HG02938 (cell line): ENCODE measurements around the gene GNAI2.

ENCODE experiments used
- ATAC-seq: cut with Tn5 transposase; IDR thresholded peaks from one replicate; pipeline ENCODE4 v1.9.1; 2021; ENCODE audit warnings: mild to moderate bottlenecking, moderate library complexity; ENCODE audit not compliant: unreplicated experiment

GNAI2 gene

GRCh38 chr3:50235716-50236483 lies at the start of gene GNAI2:
Gene GNAI2, plus strand, starts transcription at chr3:50236204. Its CDS starts 132 bp downstream, at chr3:50236336.
- peak; percentile 92 for ATAC-seq

GRCh38 chr3:50187750-50188149 lies 48.3 kb upstream of the GNAI2 start:
- ATAC-seq = no peak

GRCh38 chr3:50189274-50189673 lies 46.7 kb upstream of the GNAI2 start:
- no peak for ATAC-seq

- ATAC-seq = no peak
Observed at GRCh38 chr3:50189989-50190388, 46.0 kb upstream of the GNAI2 start.

- no peak for ATAC-seq
Observed at GRCh38 chr3:50190936-50191660, 44.9 kb upstream of the GNAI2 start, which contains the start of gene GNAT1. Gene GNAT1, plus strand, starts transcription at chr3:50191610. Its CDS starts 116 bp downstream, at chr3:50191726.

GRCh38 chr3:50192124-50192523 lies 43.9 kb upstream of the GNAI2 start:
- ATAC-seq = no peak

- ATAC-seq = no peak
Observed at GRCh38 chr3:50192689-50193141, 43.3 kb upstream of the GNAI2 start.

- no peak for ATAC-seq
Observed at GRCh38 chr3:50193286-50193685, 42.7 kb upstream of the GNAI2 start.

- ATAC-seq = no peak
Observed at GRCh38 chr3:50193746-50194127, 42.3 kb upstream of the GNAI2 start.

- ATAC-seq = no peak
Observed at GRCh38 chr3:50194128-50194902, 41.7 kb upstream of the GNAI2 start.

- no peak for ATAC-seq
Observed at GRCh38 chr3:50194903-50195500, 41.0 kb upstream of the GNAI2 start.

GRCh38 chr3:50195501-50196252 lies 40.3 kb upstream of the GNAI2 start:
- no peak for ATAC-seq

GRCh38 chr3:50196253-50196801 lies 39.7 kb upstream of the GNAI2 start:
- ATAC-seq = no peak

- ATAC-seq = no peak
Observed at GRCh38 chr3:50201573-50202315, 34.3 kb upstream of the GNAI2 start.

- no peak for ATAC-seq
Observed at GRCh38 chr3:50202353-50203112, 33.5 kb upstream of the GNAI2 start.

- no peak for ATAC-seq
Observed at GRCh38 chr3:50203113-50203808, 32.7 kb upstream of the GNAI2 start.

- no peak for ATAC-seq
Observed at GRCh38 chr3:50203809-50204803, 31.9 kb upstream of the GNAI2 start.
